Astrocyte of the spinal cord (primary cell): ENCODE results near the gene DCAKD.

ENCODE experiments used
- DNase-seq: peaks from one replicate; pipeline ENCODE4 v3.0.0; 2011; ENCODE audit warnings: low read depth, low spot score
- H3K4me3 ChIP-seq: 2 replicates; pipeline ENCODE4 v1.5.1; 2011; ENCODE audit warnings: low read depth, mild to moderate bottlenecking, low read length, moderate library complexity
- in situ Hi-C: cut with HindIII; loops from 2 replicates; pipeline ENCODE4 v1.10.0; 2017; ENCODE audit warnings: low sequenced_read_pairs
- TF ChIP-seq, protein P1 (sequence below): IDR thresholded peaks from 2 replicates; pipeline ENCODE4 v1.5.1; 2012; ENCODE audit warnings: low read depth, mild to moderate bottlenecking, low read length, inconsistent platforms

Gene DCAKD

GRCh38 chr17:44997733-44998520, 53.5 kb downstream of the DCAKD start:
- DNase-seq: no peak
- in situ Hi-C loops: no loop called here
- TF ChIP-seq, protein P1, sequence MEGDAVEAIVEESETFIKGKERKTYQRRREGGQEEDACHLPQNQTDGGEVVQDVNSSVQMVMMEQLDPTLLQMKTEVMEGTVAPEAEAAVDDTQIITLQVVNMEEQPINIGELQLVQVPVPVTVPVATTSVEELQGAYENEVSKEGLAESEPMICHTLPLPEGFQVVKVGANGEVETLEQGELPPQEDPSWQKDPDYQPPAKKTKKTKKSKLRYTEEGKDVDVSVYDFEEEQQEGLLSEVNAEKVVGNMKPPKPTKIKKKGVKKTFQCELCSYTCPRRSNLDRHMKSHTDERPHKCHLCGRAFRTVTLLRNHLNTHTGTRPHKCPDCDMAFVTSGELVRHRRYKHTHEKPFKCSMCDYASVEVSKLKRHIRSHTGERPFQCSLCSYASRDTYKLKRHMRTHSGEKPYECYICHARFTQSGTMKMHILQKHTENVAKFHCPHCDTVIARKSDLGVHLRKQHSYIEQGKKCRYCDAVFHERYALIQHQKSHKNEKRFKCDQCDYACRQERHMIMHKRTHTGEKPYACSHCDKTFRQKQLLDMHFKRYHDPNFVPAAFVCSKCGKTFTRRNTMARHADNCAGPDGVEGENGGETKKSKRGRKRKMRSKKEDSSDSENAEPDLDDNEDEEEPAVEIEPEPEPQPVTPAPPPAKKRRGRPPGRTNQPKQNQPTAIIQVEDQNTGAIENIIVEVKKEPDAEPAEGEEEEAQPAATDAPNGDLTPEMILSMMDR: no peak
- H3K4me3 ChIP-seq: no peak overlapping the region

DNA sequence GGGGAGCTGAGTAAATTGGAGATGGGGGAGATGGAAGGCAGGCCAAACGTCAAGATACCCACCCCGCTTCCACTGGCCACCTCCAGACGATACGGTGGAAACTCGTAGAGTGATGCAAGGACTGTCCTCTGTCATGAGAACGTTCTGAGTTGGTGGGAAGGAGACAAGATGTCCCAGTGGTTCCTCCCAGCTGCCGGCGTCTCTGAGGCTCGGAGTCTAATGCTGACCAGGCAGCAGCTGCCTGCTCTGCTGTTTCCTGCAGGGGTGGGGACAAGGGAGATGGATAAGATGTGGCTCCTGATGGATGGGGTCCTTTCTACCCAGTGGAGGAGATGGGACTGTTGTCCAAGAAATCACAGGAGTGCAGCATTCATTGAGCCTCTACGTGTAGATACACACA, 55.1 kb downstream of the DCAKD start:
- TF ChIP-seq, protein P1: no peak
- no peak for DNase-seq
- in situ Hi-C loops: no loop called here
- no peak overlapping the region for H3K4me3 ChIP-seq

DNA sequence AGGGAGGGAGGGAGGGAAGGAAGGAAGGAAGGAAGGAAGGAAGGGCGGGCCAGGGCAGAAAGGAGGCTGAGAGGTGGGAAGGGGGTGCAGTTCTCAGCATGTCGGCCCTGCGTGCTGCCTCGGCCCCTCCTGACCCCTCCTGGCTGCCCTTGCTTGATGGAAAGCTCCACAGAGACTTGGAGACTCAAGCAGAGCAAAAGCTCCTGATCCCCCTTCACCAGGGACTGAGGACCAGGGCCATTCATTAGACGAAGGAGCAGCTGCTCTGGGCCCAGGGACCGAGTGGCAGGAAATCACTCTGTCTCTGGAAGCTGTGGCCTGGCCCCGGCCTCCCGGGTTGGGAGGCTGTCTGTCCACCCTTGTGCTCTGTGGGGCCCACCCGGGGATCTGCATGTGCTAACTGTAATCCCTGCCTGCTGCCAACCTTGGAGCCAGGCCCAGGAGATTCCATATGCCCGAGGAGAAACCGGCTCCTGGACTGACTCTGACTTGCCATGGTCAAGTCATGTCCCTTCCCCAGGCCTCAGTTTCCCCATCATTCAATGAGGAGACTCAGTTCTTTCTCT, 55.9 kb downstream of the DCAKD start:
- in situ Hi-C loops: no loop called here

GRCh38 chr17:44992242-44992939, 59.0 kb downstream of the DCAKD start:
- DNase-seq: no peak
- TF ChIP-seq, protein P1: no peak
- no peak overlapping the region for H3K4me3 ChIP-seq
- in situ Hi-C loops: no loop called here

More for the DNA sequence above, 55.9 kb downstream of the DCAKD start:
- TF ChIP-seq, protein P1: no peak
- DNase-seq: no peak
- no peak overlapping the region for H3K4me3 ChIP-seq

DNA sequence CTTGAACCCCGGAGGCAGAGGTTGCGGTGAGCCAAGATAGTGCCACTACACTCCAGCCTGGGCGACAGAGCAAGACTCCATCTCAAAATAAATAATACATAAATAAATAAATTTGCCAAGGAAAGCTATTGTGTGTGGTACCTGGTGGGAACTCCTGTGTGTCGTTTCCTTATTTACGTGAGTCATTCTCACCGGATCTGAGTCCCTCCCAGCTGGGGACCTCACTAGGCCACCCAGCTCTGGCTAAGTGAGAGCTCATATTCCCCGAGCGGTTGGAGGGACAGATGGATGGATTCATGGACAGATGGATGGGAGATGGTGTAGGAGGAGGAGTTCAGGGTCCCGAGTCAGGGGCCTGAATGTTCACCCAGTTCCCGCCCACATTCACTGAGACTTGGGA, 60.4 kb downstream of the DCAKD start:
- no peak for DNase-seq
- in situ Hi-C loops: no loop called here
- TF ChIP-seq, protein P1: no peak
- no peak overlapping the region for H3K4me3 ChIP-seq

- DNase-seq: no peak
- TF ChIP-seq, protein P1: no peak
- in situ Hi-C loops: no loop called here
- H3K4me3 ChIP-seq: no peak overlapping the region
Observed at GRCh38 chr17:44989552-44990138, 61.8 kb downstream of the DCAKD start.
